ENCODE measurements around the gene DHRS7C. TPM values are rescaled to one million over a fixed set of nuclear protein-coding genes. Genes with fewer than 3 reads are reported as not detected.

DHRS7C gene
- total RNA-seq, 1 experiment from 2014 or later = not detected

DNA sequence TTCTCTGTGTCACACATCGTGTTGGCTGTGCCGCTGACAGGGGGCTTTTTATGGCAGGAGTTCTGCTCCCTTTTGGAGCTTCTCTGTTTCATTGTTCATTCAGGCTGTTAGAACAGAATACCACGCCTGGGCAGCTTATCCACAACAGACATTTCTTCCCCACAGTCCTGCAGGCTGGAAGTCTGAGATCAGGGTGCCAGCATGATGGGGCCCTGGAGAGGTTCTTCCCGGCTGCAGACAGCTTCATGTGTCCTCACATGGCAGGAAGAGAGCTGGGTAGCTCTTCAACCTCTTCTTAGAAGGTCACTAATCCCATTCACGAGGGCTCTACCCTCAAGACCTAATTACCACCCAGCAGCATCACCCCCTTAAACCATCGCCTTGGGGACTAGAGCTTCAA is 65.1 kb downstream of the DHRS7C start:
- ChIA-PET CTCF (interaction anchor here (0.5 to 5.7 kb wide), 10 partner anchors 8 to 1087 kb away, joined by 3 to 45 read pairs (median 3); no protein-coding TSS in a partner anchor), POLR2A (no interaction called here)
- TF ChIP-seq CTCF (IDR thresholded peaks at IDR 0.05; ENCODE audit: unreplicated experiment) = no peak
- Mint-ChIP-seq H3K27ac (ENCODE audit: low read depth, unreplicated experiment) (no peak overlapping the region), H3K9me3 (ENCODE audit: unreplicated experiment) (no peaks in the 10 kb centered on the region), H3K4me3 (ENCODE audit: unreplicated experiment) (no peak overlapping the region), H3K4me1 (ENCODE audit: insufficient read depth, unreplicated experiment) (peaks cover 7% of the 10 kb centered on the region), H3K36me3 (ENCODE audit: insufficient read depth, unreplicated experiment) (peaks cover 10% of the 10 kb centered on the region), H3K27me3 (ENCODE audit: insufficient read depth, unreplicated experiment) (no peaks in the 10 kb centered on the region)
- intact Hi-C loops (cut with micrococcal nuclease) = no loop called here
- no peak for DNase-seq (ENCODE audit: unreplicated experiment)
- no TSS peak for BruUV-seq (replicated peaks)

DNA sequence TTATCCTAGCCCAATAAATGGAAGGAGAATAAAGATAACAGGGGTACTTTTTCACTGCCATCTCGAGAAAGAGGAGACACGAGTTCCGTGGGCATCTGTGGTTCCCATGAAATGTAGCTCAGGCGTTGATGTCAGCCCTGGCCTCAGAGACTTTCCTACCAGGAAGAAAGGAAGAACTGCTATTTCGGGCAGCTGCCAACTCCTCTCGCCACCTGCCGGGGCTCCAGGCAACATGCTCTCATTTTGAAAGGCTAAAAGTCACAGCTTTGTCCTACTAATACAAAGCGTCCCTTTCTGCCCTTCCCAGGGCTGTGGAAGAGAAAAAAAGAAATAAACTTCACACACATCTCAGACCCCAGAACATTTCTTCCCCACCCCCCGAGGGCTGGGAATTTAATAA is 65.8 kb downstream of the DHRS7C start:
- Mint-ChIP-seq H3K27me3 (ENCODE audit: insufficient read depth, unreplicated experiment) (no peaks in the 10 kb centered on the region), H3K9me3 (ENCODE audit: unreplicated experiment) (no peaks in the 10 kb centered on the region), H3K4me1 (ENCODE audit: insufficient read depth, unreplicated experiment) (peaks cover 7% of the 10 kb centered on the region), H3K27ac (ENCODE audit: low read depth, unreplicated experiment) (no peak overlapping the region), H3K4me3 (ENCODE audit: unreplicated experiment) (no peak overlapping the region), H3K36me3 (ENCODE audit: insufficient read depth, unreplicated experiment) (peaks cover 10% of the 10 kb centered on the region)
- BruUV-seq (replicated peaks) = no TSS peak
- intact Hi-C loops (cut with micrococcal nuclease) = no loop called here
- CTCF ChIA-PET = interaction anchor here (0.7 to 5.7 kb wide), 3 partner anchors 24 to 45 kb away, joined by 3 to 45 read pairs (median 5); no protein-coding TSS in a partner anchor
- no peak for TF ChIP-seq CTCF (IDR thresholded peaks at IDR 0.05; ENCODE audit: unreplicated experiment)
- POLR2A ChIA-PET = no interaction called here
- no peak for DNase-seq (ENCODE audit: unreplicated experiment)

Other genes with a start within 250 kb of the DHRS7C start
- 49.0 and 65.0 TPM in 2 replicates for gene STX8, start 215.8 kb downstream of the DHRS7C start, total RNA-seq (2022)
- not detected in 2 replicates for gene CFAP52, start 214.9 kb downstream of the DHRS7C start, total RNA-seq (2022)
- 1.9 and 3.2 TPM in 2 replicates for gene USP43, start 146.1 kb downstream of the DHRS7C start, total RNA-seq (2022)
- not detected in 2 replicates for gene GSG1L2, start 30.5 kb upstream of the DHRS7C start, total RNA-seq (2022)
- gene GLP2R, start 34.3 kb upstream of the DHRS7C start, total RNA-seq (2022) = 0.09 TPM in 1 of 2 replicates, not detected in the other
- gene RCVRN, start 113.7 kb upstream of the DHRS7C start, total RNA-seq (2022) = not detected in 2 replicates